Fibroblast of upper back skin (primary cell): ENCODE results near the gene MAGI2.
"Not testable (repeated sequence)": the region's sequence is repeated elsewhere in the genome, so short reads cannot be mapped to it uniquely, and the experiment has no call there.

ENCODE experiments used
- DNase-seq: peaks from one replicate; pipeline ENCODE4 v3.0.0-alpha.2; 2013

Gene MAGI2

DNA sequence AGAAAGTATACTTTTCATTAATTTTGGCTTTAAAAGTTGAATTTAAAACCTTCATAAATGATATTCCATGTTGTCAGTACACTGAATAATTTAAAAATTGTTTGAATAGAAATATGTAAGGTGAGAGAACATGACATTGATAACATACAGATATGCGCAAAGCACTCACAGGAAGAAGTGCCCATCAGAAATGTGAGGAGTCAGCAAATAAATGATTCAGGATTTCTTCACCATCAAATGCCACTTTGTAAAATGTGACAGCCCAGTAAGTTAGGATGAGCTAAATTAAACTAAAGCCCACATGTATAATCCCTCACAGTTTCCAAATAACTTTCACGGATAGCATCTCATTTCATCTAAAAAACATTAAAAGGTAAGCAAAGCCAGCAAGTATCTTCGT is 417.6 kb downstream of the MAGI2 start:
- DNase-seq: no peak

DNA sequence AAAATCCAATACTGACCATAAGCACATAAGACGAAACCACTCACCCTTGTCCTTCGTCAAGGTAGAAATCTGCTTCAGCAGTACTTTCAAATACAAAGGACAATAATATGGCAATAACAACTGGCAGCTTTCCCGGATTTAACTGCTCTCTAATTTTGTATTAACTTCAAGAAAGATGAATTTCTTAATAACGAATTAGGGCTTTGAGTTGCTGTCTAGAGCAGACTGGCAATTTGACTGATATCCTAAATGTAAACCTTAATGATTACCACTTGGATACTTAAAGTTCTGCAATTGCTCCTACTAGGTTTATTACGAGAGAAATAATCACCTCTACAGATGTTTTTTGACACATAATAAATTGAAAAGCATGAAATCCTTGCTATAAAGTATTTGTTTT is 418.7 kb downstream of the MAGI2 start:
- DNase-seq: no peak

DNA sequence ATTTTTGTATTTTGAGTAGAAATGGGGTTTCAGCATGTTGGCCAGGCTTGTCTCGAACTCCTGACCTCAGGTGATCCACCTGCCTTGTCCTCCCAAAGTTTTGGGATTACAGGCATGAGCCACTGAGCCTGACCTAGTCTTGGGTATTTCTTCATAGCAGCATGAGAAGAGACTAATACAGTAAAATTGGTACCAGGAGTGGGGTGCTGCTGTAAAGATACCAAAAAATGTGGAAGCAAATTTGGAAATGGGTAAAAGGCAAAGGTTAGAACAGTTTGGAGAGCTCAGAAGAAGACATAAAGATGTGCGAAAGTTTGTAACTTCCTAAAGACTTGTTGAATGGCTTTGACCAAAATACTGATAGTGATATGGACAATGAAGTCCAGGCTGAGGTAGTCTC is 433.8 kb downstream of the MAGI2 start:
- DNase-seq: not testable (repeated sequence)

DNA sequence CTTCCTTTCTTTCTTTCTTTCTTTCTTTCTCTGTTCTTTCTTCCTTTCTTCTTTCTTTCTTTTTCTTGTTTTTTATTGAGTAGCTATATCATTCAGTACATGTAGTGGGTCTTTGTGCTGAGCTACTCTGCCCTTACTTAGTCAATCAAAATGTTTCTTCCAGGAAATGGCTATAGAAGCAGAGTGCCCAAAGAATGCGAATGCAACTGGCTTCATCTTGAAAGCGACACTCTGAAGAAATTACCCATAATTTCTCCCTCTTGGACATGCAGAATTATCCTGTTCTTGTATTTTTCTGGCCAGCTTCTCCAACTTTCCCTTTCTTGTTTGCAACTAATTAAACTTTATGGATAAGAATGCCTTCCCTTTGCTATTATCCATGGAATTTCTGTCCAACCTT is 441.5 kb downstream of the MAGI2 start:
- DNase-seq: no peak

DNA sequence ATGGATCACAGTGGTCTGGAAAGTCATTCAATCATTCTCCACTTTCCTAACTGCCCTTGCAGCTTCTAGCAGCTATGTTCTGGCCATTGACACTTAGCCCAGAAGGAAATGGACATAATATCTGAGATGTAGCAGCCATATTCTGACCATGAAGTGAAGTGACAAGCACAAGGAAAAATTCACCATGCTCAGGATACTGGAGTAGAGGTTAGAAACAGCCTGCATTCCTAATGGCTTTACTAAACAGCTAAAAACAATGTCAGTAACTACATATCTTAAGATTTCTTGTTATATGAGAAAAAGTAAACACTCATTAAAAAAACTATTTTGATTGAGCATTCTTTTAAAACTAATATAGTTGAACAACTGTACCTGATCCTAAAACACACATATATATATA is 443.8 kb downstream of the MAGI2 start:
- no peak for DNase-seq

DNA sequence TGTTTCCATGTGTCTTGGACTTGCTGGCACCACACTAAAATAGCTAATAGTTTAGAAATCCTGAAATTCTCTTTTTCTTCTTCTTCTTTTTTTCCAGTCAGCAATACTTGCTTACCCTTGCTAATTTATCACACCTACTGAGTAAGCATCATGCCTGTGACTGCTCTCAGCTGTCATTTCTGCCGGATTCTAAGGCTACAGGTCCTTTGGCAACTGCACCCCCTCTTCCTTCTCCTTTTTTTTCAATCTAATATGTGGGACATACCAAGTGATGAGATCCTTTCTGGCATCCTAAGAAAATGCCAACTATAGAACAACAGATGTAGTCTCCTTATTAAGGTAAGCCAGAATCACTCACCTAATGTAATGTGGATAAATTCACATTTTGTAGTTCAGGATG is 444.7 kb downstream of the MAGI2 start:
- DNase-seq: no peak

DNA sequence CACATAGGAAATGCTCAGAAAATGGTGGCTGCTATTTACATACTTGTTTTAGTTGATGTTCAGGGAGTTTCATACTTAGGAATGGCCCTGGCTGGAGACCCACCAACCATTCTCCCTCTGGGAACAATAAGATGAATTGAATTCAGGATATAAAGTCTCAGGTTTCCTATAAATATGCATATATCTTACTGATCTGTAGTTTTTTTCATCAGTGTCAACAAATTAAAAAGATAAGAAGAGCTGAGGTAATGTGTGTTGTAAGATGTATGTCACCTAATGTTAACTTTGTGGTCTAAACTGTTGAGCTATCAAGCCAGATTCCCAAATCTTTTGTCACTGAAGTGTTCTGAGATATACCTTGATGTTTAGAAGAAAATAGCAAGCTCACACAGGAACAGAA is 457.5 kb downstream of the MAGI2 start:
- no peak for DNase-seq

DNA sequence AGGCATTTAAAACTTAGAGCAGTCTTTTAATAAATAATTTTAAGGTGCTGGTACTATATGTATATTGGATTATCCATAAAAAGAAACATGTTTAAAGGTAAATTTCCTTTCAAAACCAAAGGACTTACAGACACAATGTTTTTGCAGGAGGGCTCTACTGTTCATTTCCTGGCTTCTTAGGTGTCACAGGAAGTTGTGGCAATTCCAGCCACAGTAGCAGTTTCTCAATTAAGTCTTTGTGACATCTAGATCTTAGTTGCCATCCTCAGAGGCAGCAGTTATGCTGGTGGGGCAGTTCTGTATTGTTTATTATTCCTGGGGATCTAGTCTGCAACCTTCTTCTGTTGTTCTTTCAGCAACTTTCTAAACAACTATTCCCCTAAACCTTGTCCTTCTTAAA is 460.1 kb downstream of the MAGI2 start:
- DNase-seq: no peak

DNA sequence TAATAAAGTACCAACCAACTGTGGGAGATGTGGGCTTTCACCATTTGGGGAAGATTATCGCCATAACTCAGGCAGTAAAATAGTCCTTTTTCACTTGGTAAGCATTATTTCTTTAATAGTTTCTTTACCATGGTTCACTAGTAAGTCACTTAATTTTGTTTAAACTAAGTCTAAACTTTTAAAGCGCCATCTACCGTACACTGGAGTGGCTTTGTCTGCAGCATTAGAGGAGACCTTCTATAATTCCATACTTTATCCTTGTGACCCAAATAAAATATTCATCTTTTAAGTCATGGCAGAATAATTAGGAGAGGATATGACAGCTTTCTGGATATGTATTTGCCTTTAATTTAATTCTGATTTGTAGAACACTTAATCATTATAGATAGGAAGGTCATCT is 468.0 kb downstream of the MAGI2 start:
- no peak for DNase-seq

DNA sequence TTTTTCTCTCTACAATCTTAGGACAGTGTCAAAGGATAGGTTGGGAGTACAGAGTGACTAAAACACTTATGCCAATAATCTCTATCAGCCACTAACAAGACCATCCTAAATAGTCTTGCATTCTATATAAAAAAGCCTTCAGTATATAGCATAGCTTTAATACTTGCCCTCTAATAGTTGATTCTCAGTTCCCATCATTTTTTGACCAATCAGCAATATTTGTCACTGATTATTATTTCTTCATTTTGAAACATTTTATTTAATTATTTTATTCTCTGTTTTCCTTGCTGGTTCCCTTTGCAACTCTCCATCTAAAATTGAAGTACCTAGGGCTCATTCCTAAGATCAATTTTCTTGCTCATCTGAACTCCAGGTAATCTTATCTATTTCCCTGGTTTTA is 470.0 kb downstream of the MAGI2 start:
- no peak for DNase-seq

DNA sequence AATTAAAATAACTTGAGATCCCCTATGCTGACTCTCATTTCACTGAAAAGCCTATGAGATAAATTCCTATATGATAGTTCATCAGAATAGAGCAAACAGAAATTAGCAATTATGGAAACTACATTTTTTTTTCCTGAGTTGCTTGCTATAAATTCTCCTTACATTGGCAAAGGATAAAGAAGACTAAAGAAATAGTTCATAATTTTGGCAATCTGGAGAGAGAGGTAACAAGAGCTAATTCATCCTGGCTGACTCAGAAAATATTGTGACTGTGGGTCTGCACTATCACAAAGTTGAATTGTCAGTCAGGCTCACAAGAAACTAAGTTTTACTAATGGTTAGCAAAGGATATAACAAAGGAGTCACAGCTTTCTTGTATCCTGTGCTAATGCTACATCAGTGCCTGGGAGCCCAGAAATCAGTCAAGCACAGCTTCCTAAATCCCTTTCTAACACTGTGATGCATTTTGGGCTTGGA is 483.0 kb downstream of the MAGI2 start:
- peak; percentile 76 for DNase-seq

DNA sequence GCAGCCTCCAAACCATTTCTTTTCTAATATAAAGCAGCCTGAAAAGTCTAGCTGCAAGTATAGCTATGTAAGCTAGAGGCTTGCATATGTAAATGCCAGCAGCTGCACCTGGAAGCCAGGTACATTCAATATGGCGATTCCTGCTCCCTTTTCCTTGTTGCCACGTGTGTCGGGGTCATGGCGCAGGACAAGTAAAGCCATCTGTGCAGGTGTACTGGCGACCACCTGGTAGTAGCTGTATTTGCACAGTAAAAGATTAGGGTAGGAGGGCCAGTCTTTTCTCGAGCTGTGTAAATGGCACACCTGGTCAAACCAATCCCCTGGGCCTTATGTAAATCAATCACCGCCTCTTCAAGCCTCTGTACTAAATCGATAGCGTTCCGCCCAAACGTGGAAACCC is 484.5 kb downstream of the MAGI2 start:
- no peak for DNase-seq

DNA sequence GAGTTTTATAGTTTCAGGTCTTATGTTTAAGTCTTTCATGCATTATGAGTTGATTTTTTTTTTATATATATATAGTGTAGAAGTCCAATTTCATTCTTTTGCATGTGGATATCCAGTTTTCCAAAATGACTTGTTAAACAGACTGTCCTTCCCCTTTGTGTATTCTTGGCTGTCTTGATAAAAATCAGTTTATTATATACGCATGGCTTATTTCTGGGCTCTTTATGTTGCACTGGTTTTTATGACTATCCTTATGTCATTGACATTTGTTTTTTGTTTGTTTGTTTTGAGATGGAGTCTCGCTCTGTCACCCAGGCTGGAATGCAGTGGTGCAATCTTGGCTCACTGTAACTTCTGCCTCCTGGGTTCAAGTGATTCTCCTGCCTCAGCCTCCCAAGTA is 485.9 kb downstream of the MAGI2 start:
- DNase-seq: not testable (repeated sequence)

DNA sequence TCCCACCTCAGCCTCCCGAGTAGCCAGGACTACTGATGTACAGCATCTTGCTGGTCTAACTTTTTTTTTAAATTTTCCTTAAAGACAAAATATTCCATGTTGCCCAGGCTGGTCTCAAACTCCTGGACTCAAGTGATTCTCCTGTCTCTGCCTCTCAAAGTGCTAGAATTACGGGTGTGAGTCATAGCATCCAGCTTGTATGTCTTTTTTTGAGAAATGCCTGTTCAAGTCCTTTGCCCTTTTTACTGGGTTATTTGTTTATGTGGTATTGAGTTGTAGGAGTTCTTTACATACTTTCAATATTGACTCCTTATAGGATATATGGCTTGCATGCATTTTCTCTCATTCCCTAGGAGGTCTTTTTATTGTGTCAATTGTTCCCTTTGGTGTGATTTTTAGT is 486.4 kb downstream of the MAGI2 start:
- DNase-seq: peak; percentile 47

DNA sequence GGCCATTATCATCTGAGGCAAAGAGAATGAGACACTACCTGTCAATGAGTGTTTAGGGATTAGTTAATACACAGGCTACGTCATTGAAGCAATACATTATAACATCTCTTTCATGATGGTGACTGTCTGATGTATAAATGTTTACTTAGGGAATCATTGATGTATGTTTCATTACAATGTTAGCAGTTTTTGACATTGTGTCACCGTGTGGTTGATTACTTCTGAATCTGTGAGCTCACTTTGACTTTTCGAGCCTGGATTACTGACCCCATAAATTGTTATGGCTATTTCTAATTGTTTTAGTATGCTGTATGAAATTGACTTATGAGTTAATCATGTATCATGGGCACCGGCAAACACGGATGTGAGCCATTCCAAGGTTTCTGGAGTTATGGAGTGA is 494.0 kb downstream of the MAGI2 start:
- peak; percentile 35 for DNase-seq

DNA sequence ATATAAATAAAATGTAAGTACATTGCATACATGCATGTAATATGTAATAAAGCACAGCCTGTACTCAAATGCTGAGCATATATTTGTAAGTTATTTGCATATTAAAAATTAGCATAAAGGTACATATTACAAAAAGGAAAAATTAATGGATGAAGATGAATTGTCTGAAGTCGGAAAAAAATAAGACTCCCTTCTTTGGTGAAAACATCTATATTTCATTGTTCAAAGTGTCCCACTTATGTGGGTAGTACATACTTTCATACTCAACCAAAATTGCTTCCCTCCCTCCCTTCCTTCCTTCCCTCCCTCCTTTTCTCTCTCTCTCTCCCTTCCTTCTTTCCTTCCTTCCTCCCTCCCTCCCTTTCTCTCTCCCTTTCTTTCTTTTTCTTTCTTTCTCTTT is 498.1 kb downstream of the MAGI2 start:
- DNase-seq: no peak

DNA sequence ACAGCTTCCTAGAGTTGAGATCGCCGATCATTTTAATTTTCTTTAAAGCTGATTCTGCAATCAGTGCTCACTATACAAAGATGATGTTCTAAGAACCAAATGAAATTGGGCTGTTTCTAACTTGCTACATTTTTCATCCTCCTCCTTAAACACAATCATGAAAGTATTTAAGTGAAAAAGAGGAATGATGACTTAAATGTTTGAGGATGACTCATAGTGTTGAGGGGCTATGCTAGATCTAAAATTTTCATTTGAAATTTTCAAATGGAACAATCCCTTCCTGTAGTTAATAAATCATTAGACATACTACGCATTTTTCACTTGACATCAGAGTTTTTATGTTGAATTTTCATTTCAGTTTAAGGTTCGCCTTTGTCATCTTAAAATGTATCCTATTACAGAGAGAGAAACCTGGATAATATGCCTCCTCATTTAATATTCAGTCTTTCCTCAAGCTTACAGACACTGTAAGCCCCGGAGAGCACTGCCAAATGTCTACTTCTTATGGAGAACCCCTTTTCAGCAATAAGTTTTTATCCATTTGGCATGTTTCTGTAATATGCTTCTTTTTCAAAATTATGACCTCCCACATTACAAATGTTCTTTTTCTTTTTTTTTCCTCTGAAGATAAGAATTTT is 499.6 kb downstream of the MAGI2 start:
- peak; percentile 58 for DNase-seq

DNA sequence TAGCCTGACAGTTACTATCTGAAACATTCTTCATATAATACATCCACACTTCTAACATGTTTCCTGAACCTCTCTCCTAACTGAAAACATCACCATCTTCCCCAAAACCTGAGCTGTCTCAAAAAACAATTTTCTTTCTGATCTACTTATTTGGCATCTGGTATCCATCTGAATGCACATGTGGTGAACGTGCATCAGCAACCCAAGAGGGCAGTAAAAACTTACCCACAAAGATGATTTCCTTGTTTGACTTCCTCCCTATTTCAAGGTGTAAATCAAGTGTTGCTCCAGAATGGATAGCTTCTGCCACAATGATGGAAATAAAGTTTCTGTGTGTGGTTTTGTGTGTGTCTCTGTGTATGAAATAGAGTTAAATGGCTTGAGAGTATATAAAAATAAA is 500.4 kb downstream of the MAGI2 start:
- peak; percentile 62 for DNase-seq

DNA sequence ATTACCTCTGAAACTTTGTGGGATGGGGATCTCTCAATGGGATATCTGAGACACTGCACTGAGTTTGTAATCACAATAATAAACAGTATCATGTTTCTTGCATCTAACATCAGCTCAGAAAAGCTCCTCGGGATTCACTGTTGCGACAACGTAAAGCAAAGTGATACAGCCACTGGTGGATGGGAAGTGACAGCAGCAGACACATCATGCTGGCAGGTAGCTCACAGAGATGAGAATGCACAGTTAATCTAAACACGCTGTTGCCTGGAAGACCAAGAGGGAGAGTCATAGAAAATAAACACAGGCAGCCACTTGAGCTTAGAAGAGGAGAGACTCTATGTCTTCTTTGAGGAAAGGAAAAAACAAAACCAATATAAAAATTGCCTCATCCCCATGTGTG is 513.8 kb downstream of the MAGI2 start:
- no peak for DNase-seq

DNA sequence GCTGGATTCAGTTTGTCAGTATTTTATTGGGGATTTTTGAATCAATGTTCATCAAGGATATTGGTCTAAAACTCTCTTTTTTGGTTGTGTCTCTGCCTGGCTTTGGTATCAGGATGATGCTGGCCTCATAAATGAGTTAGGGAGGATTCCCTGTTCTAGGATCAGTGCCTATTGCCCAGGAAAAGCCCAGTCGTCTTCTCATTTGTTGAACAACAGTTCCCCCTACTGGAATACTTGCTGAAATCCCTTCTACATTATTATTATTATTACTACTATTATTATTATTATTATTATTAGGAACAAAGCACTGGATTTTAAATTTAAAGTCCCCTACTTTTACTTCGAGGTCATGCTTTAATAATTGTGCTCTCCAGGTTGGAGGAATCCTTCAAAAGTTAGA is 528.9 kb downstream of the MAGI2 start:
- peak; percentile 50 for DNase-seq

DNA sequence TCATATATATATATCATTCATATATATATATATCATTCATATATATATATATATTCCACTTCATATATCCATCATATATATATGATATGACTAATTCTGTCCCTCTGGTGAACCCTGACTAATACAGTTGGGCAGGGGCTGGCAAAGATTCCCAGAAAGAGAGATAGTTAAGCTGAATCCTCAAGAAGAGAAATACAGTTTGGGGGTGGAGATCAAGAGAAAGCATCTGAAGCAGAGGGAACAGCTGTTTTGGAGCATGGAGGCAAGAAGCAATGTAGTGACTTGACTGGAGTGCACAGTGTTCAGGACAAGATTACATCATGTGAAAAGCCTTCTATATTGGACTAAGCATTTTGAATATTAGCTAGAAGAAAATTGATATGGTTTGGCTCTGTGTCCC is 540.7 kb downstream of the MAGI2 start:
- DNase-seq: peak; percentile 61

DNA sequence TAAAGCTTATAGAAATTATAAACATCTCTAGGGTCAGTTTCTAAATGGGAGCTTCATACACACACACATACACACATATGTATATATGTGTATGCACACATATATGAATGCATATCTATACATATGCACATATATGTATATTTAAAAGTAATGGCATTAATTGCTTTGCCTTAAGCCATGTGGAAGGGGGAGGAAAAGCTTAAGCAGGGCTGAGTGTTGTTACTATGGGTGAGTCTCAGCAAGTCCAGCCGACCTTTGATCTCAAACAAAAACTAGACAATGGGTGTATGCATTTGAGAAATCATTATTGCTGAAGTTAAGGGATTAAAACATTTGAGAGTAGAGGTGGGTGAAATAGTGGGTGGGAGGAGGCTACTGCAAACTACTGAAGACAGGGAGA is 546.7 kb downstream of the MAGI2 start:
- no peak for DNase-seq

DNA sequence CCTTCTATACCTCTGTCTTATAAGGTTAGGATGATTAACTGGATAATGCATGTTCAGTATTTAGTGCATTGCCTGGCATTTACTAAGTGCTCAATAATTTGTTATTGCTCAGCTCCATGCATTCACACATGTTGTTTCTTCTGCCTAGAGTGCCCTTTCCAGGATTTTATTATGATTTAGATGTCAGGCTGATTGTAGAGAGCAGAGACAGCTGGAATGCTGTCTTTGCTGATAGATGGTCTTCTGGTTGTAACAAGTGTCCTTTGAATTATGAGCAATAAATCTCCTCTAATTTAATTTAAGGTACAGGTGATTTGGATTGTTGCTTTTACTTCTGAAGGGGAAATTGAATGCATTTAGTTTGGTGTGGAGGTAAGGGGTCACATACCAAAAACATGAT is 548.0 kb downstream of the MAGI2 start:
- DNase-seq: no peak

DNA sequence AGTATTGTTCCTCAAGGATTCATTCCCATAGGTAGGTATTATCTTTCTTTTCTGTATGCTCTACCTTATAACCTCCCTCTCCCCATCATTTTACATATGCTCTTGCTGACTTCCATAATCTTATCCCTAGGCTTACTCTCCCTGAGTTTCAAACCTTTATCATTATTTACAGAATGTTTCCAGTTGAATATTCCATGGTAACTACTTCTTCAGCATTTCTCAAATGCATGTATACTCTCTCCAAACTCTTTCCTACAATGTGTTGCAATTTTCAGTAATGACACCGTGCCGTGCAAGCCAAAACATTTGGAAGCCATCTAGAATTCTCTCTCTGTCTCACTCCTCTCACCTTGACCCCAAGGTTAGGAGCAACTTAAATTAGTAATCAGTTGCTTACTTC is 548.5 kb downstream of the MAGI2 start:
- no peak for DNase-seq

DNA sequence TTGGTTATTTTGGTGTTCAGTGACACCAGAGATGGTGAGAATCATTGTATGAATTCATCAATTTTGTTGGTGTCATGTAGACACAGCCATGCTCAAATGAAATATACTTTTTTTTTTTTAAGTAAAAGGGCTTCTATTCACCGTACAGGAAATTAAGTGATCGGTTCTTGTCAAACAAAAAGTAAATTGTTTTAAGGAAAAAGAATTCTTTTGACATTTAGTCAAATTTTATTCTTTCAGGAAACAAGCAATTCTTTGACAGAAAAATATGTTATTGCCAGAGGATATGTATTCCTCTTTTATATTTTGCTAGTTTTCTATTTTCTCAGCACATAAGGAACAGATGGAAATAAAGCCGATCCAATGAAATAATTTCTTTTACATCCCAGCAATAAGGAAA is 551.9 kb downstream of the MAGI2 start:
- DNase-seq: no peak

DNA sequence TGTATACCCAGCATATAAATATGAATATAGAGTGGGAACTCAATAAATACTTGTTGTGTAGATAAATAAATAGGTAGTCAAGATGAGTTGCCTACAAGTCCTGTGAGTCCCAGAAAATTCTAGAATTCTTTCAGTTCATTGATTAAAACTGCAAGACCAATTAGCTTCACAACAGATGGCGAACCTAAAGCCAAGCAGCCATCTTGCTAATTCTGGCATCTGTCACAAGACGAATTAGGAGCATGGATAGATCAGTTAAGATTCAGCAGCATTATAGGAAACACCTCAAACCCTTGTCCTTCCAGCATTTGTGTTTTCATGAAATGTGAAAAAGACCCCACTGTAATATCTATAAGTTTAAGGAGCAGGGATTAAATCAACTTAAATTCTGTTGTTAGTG is 552.7 kb downstream of the MAGI2 start:
- DNase-seq: no peak
